GM23338 (cell line): ENCODE results near the gene CCNY.

Experiments used
- CREB1 ChIP-seq: fragments of 250-450 bp; sonication (Bioruptor Pico); IDR thresholded peaks from 2 replicates; pipeline ENCODE4 v1.5.0; 2020; ENCODE audit warnings: low read depth, mild to moderate bottlenecking, moderate library complexity
- EZH2 ChIP-seq: fragments of 200-600 bp; sonication (generic); IDR thresholded peaks from one replicate; pipeline ENCODE4 v1.8.0; 2017; ENCODE audit warnings: antibody characterized with exemption, mild to moderate bottlenecking, low read depth; ENCODE audit not compliant: unreplicated experiment
- EZH2phosphoT487 ChIP-seq: fragments of 200-600 bp; sonication (generic); IDR thresholded peaks from one replicate; pipeline ENCODE4 v1.8.1; 2018; ENCODE audit warnings: antibody characterized with exemption; ENCODE audit not compliant: unreplicated experiment
- JUNB ChIP-seq: IDR thresholded peaks from one replicate; pipeline ENCODE4 v1.6.1; 2016; ENCODE audit warnings: antibody characterized with exemption; ENCODE audit not compliant: unreplicated experiment
- NANOG ChIP-seq: IDR thresholded peaks from 2 replicates; pipeline ENCODE4 v1.6.1; 2016; ENCODE audit warnings: antibody characterized with exemption, borderline replicate concordance
- POLR2AphosphoS5 ChIP-seq: IDR thresholded peaks from 2 replicates; pipeline ENCODE4 v1.6.1; 2016; ENCODE audit warnings: antibody characterized with exemption, low read depth
- ZNF114 ChIP-seq: fragments of 250-450 bp; sonication (Bioruptor Pico); IDR thresholded peaks from 2 replicates; pipeline ENCODE4 v1.5.0; 2020; ENCODE audit warnings: mild to moderate bottlenecking, moderate library complexity
- TF ChIP-seq, protein P1 (sequence below), 2 experiments: fragments of 200-600 bp in 1 of 2; sonication (generic) in 1 of 2; conservative IDR thresholded peaks; 2 replicates each; pipeline versions ENCODE4 v1.5.1 to v1.6.1; 2016 to 2017; ENCODE audit warnings: antibody characterized with exemption in 2 of 2, low read depth in 2 of 2, mild to moderate bottlenecking in 2 of 2, moderate library complexity in 1 of 2
- TF ChIP-seq, protein P2 (sequence below): IDR thresholded peaks from one replicate; pipeline ENCODE4 v1.6.1; 2018; ENCODE audit warnings: antibody characterized with exemption; ENCODE audit not compliant: unreplicated experiment
- TF ChIP-seq, protein P3 (sequence below): IDR thresholded peaks from 2 replicates; pipeline ENCODE4 v1.6.1; 2016; ENCODE audit warnings: antibody characterized with exemption

DNA sequence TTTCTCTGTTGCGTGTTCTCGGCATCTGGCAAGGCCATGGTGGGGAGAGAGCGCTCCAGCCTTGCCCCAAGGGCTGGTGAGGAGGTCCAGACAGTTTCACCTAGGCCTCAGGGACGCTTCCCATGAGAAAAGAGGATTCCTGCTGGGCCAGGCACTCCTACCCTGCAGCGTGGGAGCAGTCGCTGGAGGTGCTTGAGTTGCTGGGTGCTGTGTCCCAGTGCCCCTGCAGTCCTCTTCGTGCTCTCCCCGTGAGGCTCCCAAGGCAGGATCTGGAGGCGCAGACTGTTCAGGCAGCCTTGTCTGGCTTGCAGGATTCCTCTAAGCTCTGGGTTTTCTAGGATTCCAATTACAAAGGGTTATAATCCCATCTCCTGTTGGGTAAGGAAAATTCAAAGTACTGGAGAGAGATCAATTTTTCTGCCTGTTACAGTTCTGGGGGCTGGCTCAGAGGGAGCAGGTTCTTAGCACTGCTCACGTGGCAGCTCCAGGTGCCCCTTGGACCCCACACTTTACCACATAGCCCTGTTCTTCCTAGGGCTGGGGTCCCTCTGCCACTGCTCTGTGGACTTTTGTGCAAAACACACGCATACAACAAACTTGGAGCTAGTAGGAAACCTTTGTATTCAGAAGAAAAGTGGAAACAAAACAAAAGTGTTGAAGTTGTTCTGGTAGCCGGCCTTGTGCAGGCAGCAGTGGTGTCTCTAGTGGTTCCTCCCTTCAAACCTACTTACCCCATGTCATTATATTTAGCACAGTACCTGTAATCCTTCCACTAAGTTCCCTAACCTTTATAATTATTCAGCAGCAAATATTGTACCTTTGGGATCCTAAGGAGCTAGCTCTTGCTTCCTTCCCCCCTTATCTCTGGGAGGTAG lies 60.5 kb downstream of the CCNY start:
- no peak for TF ChIP-seq EZH2
- TF ChIP-seq, protein P1, sequence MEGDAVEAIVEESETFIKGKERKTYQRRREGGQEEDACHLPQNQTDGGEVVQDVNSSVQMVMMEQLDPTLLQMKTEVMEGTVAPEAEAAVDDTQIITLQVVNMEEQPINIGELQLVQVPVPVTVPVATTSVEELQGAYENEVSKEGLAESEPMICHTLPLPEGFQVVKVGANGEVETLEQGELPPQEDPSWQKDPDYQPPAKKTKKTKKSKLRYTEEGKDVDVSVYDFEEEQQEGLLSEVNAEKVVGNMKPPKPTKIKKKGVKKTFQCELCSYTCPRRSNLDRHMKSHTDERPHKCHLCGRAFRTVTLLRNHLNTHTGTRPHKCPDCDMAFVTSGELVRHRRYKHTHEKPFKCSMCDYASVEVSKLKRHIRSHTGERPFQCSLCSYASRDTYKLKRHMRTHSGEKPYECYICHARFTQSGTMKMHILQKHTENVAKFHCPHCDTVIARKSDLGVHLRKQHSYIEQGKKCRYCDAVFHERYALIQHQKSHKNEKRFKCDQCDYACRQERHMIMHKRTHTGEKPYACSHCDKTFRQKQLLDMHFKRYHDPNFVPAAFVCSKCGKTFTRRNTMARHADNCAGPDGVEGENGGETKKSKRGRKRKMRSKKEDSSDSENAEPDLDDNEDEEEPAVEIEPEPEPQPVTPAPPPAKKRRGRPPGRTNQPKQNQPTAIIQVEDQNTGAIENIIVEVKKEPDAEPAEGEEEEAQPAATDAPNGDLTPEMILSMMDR (conservative IDR thresholded peaks at IDR 0.05; ENCODE audit: low read depth in 2 of 2), result no peak
- TF ChIP-seq, protein P2, sequence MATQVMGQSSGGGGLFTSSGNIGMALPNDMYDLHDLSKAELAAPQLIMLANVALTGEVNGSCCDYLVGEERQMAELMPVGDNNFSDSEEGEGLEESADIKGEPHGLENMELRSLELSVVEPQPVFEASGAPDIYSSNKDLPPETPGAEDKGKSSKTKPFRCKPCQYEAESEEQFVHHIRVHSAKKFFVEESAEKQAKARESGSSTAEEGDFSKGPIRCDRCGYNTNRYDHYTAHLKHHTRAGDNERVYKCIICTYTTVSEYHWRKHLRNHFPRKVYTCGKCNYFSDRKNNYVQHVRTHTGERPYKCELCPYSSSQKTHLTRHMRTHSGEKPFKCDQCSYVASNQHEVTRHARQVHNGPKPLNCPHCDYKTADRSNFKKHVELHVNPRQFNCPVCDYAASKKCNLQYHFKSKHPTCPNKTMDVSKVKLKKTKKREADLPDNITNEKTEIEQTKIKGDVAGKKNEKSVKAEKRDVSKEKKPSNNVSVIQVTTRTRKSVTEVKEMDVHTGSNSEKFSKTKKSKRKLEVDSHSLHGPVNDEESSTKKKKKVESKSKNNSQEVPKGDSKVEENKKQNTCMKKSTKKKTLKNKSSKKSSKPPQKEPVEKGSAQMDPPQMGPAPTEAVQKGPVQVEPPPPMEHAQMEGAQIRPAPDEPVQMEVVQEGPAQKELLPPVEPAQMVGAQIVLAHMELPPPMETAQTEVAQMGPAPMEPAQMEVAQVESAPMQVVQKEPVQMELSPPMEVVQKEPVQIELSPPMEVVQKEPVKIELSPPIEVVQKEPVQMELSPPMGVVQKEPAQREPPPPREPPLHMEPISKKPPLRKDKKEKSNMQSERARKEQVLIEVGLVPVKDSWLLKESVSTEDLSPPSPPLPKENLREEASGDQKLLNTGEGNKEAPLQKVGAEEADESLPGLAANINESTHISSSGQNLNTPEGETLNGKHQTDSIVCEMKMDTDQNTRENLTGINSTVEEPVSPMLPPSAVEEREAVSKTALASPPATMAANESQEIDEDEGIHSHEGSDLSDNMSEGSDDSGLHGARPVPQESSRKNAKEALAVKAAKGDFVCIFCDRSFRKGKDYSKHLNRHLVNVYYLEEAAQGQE, result no peak
- TF ChIP-seq EZH2phosphoT487, result no peak
- no peak for TF ChIP-seq POLR2AphosphoS5
- TF ChIP-seq, protein P3, sequence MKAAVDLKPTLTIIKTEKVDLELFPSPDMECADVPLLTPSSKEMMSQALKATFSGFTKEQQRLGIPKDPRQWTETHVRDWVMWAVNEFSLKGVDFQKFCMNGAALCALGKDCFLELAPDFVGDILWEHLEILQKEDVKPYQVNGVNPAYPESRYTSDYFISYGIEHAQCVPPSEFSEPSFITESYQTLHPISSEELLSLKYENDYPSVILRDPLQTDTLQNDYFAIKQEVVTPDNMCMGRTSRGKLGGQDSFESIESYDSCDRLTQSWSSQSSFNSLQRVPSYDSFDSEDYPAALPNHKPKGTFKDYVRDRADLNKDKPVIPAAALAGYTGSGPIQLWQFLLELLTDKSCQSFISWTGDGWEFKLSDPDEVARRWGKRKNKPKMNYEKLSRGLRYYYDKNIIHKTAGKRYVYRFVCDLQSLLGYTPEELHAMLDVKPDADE, result no peak
- TF ChIP-seq JUNB, result no peak
- no peak for TF ChIP-seq CREB1 (CRISPR knock-in tag)
- no peak for TF ChIP-seq ZNF114 (CRISPR knock-in tag)
- no peak for TF ChIP-seq NANOG
